NCI-H2196 treated with DMSO at 0.1 percent for 48 hours (cell line): ENCODE measurements around the gene HOXB2.

Source experiments
- DNase-seq: peaks from one replicate; lab custom pipeline; 2025; ENCODE audit not compliant: unreplicated experiment; lab: John Stamatoyannopoulos, UW

Gene HOXB2

GRCh38 chr17:48545022-48545375, at the start of gene HOXB2:
TSS of gene HOXB2 (minus strand) at chr17:48545109. CDS start at chr17:48544911, 198 bp downstream.
- peak; percentile 18 for DNase-seq

DNA sequence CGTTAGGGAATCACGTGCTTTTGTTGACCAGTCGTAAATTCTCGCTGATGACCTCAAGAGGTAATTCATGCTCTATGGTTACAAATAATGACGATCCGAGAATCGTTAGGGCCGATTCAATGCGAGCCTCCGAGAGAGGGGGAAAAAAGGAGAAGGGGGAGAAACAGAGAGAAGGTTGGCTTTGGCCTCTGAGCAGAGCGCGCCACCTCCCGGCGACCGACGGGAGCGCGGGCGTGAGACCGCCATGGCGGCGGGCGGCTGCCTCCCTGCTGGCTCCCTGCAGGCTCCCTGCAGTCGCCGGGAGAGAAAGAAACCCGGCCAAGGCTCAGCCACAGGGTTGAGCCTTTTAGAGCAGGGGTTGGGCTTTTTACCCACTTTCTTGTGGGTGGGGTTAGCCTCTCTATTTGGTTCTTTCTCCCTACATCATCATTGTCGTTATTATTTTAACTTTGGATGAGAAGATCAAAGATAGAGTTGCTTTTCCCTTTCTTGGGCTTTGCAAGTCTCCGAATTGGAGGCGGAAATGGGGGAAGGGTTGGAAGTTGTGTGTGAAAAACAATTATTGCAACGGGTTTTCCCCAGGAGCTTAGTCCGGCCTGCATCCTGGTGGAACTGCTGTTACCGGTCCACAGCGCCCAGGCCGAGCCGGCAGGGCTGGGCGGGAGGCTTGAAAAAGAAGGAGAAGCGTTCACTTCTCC, 49.1 kb upstream of the HOXB2 start:
- peak; percentile 95 for DNase-seq

- no peak for DNase-seq
Observed at GRCh38 chr17:48593126-48593829, 48.4 kb upstream of the HOXB2 start, which contains the start of gene HOXB5. TSS of gene HOXB5 (minus strand) at chr17:48593779. CDS start at chr17:48593682, 97 bp downstream.

- no peak for DNase-seq
Observed at GRCh38 chr17:48592577-48592976, 47.7 kb upstream of the HOXB2 start.

GRCh38 chr17:48592057-48592514, 47.2 kb upstream of the HOXB2 start:
- DNase-seq, result no peak

GRCh38 chr17:48591255-48592056, 46.5 kb upstream of the HOXB2 start:
- DNase-seq, result no peak

DNA sequence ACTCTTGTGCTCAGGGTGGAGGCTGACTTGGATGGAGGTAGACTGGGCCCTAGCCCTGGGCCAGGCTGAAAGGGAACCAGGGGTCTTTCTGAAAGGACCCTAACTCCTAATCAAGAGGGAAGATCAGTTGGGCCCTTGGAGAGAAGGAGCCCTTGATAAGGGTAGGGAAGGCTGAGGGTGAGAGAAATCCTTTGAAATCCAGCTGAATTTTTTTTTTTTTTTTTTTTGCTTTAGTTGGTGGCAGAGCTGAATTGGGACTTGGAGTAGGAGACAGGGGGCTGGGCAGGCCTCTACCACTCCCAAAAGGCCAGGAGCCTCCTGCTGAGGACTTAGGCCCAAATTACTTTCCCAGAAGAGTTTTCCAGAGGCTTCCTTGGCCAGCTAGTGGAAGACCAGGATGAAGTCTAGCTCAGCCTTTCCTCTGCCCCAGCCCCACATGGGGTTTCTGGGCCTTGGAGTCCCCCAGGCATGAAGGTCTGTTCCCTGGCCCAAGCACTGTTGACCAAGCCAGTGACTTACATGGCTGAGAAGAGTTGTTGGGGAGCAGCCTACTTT, 45.8 kb upstream of the HOXB2 start:
- DNase-seq, result no peak

DNA sequence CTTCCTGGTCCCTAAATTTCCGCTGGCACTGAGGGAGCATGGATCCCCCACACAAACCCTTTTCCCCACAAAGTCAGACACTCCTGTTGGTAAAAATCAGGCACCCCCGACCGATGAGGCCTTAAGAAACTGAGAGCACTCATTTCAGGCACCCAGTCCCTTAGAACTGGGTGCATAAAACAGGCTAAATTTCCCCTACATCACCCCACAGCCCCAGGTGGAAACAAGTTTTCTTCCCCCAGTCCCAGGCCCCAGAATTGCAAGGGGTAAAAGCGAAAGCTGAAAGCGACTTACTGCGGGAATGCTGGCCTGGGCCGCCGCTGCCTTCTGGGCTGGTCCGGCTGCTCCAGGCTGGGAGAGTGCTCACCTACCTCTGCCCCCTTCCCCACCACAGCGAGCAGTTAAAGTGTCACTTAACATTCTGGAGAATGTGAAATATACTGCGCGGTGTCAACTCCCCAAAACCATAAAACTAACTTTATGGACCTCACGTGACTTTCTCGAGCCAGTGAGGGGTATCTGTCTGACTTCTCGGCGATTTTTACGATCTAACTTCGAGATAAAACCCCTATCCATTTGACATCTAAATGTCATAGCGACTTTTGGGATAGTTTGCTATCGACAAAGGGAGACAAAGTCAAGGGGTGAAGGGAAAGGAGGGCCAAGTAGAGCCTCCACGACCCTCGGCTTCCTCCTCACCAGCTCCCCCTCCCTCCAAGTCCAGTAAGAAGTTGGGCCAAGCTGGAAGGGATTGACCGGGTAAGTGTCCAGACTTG, 45.1 kb upstream of the HOXB2 start, which contains the start of gene HOXB3:
Gene HOXB3, minus strand, starts transcription at position 411 of the 776 bp plus-strand sequence. CDS start 37,767 bp downstream, outside the sequence.
- no peak for DNase-seq

DNA sequence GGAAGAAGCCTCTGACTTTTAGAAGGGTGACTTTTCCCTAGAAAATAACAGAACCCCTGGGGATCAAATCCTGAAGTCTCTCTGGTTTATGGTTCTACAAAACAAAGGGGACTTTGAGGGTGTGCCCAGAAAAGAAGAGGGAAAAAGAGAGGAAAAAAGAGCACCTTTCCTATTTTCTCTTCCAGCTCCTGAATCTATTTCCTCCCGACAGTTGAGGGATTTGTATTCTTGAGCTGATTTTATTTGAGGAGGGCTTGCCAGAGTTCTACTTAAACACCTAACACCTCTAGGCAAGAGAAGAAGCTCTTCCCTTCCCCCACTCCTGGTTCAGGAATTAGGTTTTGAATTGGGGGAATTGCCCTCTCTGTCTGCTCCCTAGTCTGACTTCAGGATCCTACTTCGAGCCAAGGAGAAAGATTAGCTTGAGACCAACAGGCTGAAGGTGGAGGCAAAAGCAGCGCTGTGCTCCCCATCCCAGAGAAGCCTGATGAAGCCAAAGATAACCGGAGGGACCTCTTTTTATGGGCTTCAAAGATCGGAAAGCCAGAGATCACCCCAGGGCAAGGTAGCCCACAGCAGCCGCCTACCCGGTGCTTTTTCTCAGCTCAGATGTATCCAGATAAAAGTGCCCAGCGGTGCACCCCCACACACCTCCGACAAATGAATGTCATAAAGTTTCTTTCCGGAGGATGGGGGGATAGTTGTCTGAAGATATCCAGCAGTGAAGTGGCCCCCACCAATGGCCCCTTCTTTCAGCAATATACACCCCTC, 44.3 kb upstream of the HOXB2 start:
- DNase-seq, result no peak

DNA sequence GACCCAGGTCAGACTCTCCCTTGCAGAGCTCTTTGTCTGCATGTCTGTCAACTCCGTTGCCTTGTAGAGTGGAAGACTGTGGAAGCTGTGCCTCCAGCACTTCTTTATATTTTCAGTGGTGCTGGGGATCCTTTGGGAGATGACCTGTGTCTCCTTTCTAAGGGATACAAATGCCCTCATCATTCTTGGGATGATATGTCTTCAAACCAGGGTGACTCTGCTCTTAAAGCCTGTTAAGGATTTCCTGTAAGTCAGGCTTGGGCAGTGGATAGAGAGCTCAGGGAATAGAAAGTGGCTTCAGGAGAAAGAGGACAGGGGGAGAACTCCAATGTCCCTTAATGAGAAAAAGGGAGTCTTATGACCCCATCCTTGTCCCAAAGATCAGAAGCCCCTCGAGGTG, 43.6 kb upstream of the HOXB2 start:
- no peak for DNase-seq

GRCh38 chr17:48588074-48588415, 43.1 kb upstream of the HOXB2 start:
- DNase-seq, result no peak

- DNase-seq, result peak; percentile 74
Observed at GRCh38 chr17:48587276-48588073, 42.6 kb upstream of the HOXB2 start.

DNA sequence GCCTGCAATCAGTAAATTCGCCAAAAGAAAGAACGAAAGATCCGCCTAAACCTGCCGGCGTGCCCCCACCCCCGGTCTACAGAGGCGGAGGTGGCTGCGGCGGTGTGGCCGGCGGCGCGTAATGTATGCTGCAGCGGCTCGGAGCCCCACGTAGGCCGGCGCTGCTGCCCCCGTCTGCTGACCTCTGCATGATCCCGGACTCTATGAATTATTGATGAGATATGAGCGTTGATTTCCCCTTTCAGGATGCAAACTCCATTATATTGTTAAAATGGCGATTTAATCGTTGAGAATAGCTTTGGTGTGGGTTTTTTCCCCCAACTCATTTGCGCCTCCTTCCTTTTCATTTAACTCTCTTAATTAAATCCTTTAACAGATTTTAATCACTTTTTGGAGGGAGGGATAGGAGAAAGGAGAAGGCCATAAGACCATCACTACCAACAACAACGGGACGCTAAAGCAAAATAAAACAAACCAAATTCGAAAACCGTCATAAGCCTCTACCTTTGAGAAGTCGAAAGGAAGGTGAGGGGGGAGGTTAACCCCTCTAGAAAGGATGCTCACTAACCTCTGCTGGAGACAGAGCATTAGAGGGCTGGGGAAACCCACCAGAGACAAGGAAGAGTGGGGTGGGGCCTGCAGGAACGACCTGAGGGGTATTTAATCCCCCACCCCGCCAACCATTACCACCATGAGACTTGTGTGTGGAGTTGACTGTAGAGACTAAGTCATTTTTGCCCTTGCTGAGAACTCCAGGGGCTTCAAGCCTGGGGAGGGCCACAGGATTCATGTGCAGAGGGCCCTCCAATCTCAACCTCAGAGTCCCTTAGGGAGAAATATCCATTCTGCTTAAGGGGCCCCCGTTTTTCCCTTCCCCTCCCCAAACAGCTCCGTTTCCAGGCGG, 41.7 kb upstream of the HOXB2 start:
- DNase-seq, result no peak

GRCh38 chr17:48584223-48584741, 39.4 kb upstream of the HOXB2 start:
- DNase-seq, result no peak

DNA sequence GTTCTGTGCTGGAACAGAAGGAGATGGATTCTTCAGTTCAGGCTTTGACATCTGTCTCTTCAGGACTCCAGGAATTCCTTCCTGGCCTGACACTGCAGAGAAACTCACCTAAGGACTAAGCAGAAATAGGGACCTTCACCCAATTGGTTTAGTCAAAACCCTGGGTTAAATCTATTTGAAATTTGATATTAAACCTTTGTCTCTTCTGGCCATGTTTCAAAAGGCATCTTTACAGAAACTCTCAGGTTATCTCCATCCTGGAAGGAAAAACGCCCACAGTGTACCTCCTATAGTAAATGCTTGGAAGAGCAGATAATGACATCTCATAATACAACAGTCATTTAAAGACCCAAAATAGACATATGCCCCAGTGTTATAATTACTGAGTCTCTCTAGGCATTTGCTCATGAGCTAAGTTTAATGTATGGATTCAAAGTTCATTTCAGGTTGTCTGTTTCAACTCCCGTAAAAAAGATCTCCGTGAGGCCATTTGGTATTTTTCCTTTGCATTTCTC, 38.9 kb upstream of the HOXB2 start:
- DNase-seq, result no peak

GRCh38 chr17:48582750-48583069, 37.8 kb upstream of the HOXB2 start:
- DNase-seq, result no peak

GRCh38 chr17:48579760-48580554, 35.0 kb upstream of the HOXB2 start:
- DNase-seq, result no peak
